ENCODE results near the gene MFN2. TPM values are rescaled to one million over a fixed set of nuclear protein-coding genes. Genes with fewer than 3 reads are reported as not detected.
"Not testable (repeated sequence)": the region's sequence is repeated elsewhere in the genome, so short reads cannot be mapped to it uniquely, and the experiment has no call there.

MFN2 gene
- total RNA-seq, 1 donor from 2014 or later: 46.5 TPM

DNA sequence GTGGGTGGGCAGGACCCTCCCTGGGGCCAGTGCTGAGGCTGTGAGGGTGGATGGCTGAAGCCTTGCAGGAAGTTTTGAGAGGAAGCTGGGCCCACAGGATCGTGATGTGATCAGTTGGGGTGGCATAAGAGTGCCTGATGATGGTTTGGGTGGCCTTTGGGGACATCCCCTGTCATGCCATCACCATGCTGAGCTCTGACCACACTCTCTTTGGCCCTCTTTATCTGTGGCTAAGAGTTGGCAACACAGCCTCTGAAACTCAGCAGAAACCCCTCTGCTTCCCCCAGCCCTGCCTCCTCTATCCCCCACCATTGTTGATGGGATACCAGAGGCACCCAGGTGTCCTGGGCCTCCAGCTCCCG lies 58.9 kb downstream of the MFN2 start:
- CTCF ChIA-PET: interaction anchor here (0.5 to 3.3 kb wide), 4 partner anchors 13 to 85 kb away, joined by 3 to 18 read pairs (median 5); no protein-coding TSS in a partner anchor
- H3K27ac Mint-ChIP-seq: peak overlapping the region; percentile 88

DNA sequence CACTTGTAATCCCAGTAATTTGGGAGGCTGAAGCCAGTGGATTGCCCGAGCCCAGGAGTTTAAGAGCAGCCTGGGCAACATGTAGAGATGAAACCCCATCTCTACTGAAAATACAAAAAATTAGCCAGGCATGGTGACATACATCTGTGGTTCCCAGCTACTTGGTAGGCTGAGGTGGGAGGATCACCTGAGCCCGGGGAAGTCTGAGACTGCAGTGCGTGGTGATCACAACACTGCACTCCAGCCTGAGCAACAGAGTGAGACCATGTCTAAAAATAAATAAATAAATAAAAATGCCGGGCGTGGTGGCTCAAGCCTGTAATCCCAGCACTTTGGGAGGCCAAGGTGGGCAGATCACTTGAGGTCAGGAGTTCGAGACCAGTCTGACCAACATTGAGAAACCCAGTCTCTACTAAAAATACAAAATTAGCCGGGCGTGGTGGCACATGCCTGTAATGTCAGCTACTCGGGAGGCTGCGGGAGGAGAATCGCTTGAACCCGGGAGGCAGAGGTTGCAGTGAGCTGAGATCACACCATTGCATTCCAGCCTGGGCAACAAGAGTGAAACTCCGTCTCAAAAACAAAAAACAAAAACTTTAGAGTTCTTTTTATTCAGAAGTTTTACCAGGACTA lies 59.7 kb downstream of the MFN2 start:
- H3K36me3 Mint-ChIP-seq (ENCODE audit: low read depth); H3K9me3 Mint-ChIP-seq; DNase-seq; H3K27me3 Mint-ChIP-seq: not testable (repeated sequence)
- H3K4me1 Mint-ChIP-seq: peaks cover 48% of the 10 kb centered on the region
- H3K27ac Mint-ChIP-seq: peak overlapping the region; percentile 88
- peak overlapping the region; percentile 73 for H3K4me3 Mint-ChIP-seq
- intact Hi-C loops (cut with micrococcal nuclease): loop anchor here (1.0 kb wide), 3 partner anchors 12 to 39 kb away; partner anchors contain the start of gene MIIP
- ChIA-PET CTCF (interaction anchor here (1.0 to 3.3 kb wide), 4 partner anchors 11 to 85 kb away, joined by 4 to 18 read pairs (median 5); no protein-coding TSS in a partner anchor), POLR2A (interaction anchor here (0.5 to 4.6 kb wide), 16 partner anchors 9 to 945 kb away, joined by 3 to 79 read pairs (median 6); partner anchors contain the start of genes MIIP and TNFRSF8)
- peak; percentile 54 for ATAC-seq (ENCODE audit: low read depth)

More for the DNA sequence above, 58.9 kb downstream of the MFN2 start:
- DNase-seq (no peak), ATAC-seq (ENCODE audit: low read depth) (no peak)
- Mint-ChIP-seq H3K4me1 (peaks cover 40% of the 10 kb centered on the region), H3K9me3 (no peaks in the 10 kb centered on the region), H3K27me3 (no peaks in the 10 kb centered on the region), H3K36me3 (ENCODE audit: low read depth) (no peaks in the 10 kb centered on the region), H3K4me3 (no peak overlapping the region)
- intact Hi-C loops (cut with micrococcal nuclease): no loop called here
- POLR2A ChIA-PET: interaction anchor here (0.7 to 4.6 kb wide), 10 partner anchors 8 to 130 kb away, joined by 3 to 79 read pairs (median 12); partner anchors contain the start of genes MIIP and TNFRSF8
- TF ChIP-seq, protein P1, sequence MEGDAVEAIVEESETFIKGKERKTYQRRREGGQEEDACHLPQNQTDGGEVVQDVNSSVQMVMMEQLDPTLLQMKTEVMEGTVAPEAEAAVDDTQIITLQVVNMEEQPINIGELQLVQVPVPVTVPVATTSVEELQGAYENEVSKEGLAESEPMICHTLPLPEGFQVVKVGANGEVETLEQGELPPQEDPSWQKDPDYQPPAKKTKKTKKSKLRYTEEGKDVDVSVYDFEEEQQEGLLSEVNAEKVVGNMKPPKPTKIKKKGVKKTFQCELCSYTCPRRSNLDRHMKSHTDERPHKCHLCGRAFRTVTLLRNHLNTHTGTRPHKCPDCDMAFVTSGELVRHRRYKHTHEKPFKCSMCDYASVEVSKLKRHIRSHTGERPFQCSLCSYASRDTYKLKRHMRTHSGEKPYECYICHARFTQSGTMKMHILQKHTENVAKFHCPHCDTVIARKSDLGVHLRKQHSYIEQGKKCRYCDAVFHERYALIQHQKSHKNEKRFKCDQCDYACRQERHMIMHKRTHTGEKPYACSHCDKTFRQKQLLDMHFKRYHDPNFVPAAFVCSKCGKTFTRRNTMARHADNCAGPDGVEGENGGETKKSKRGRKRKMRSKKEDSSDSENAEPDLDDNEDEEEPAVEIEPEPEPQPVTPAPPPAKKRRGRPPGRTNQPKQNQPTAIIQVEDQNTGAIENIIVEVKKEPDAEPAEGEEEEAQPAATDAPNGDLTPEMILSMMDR (IDR thresholded peaks at IDR 0.05): no peak

DNA sequence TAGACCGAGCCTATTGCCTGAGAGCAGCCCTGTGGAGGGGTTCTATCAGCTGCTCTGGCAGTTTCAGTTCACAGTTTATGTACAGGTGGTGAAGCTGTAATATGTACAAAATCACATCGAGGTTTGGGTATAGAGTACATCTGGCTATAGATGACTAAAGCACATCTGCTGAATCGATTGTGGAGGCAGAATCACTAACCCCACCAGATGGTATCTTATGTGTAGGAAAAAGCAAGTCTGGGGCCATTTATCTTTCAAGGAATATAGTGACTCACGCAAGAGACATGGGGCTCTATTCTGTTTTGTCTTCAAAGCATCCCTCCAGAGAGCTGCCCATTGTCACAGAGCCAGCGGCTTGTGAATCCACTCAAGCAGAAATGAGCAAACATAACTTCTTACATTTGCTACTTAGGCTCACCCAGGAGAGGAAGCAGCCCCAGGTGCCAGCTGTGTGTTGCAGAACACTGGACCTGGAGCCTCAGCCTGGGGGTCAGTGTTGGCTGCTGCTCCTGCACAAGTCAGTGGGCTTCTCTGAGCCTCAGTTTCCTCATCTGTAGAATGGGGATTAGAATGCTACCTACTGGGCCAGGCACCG lies 60.3 kb downstream of the MFN2 start:
- CTCF ChIA-PET: interaction anchor here (1.0 to 3.3 kb wide), 3 partner anchors 10 to 38 kb away, joined by 4 to 18 read pairs (median 4); no protein-coding TSS in a partner anchor
- intact Hi-C loops (cut with micrococcal nuclease): loop anchor here (1.0 kb wide), 3 partner anchors 12 to 39 kb away; partner anchors contain the start of gene MIIP
- H3K4me3 Mint-ChIP-seq: peak overlapping the region; percentile 73
- H3K36me3 Mint-ChIP-seq (ENCODE audit: low read depth): no peaks in the 10 kb centered on the region
- POLR2A ChIA-PET: interaction anchor here (0.5 to 4.6 kb wide), 17 partner anchors 9 to 170 kb away, joined by 3 to 79 read pairs (median 6); partner anchors contain the start of genes MIIP and TNFRSF8
- DNase-seq (no peak), ATAC-seq (ENCODE audit: low read depth) (peak; percentile 85)
- TF ChIP-seq, protein P1 (IDR thresholded peaks at IDR 0.05): no peak
- H3K27me3 Mint-ChIP-seq: no peaks in the 10 kb centered on the region
- H3K9me3 Mint-ChIP-seq: no peaks in the 10 kb centered on the region
- H3K4me1 Mint-ChIP-seq: peaks cover 48% of the 10 kb centered on the region
- peak overlapping the region; percentile 88 for H3K27ac Mint-ChIP-seq

DNA sequence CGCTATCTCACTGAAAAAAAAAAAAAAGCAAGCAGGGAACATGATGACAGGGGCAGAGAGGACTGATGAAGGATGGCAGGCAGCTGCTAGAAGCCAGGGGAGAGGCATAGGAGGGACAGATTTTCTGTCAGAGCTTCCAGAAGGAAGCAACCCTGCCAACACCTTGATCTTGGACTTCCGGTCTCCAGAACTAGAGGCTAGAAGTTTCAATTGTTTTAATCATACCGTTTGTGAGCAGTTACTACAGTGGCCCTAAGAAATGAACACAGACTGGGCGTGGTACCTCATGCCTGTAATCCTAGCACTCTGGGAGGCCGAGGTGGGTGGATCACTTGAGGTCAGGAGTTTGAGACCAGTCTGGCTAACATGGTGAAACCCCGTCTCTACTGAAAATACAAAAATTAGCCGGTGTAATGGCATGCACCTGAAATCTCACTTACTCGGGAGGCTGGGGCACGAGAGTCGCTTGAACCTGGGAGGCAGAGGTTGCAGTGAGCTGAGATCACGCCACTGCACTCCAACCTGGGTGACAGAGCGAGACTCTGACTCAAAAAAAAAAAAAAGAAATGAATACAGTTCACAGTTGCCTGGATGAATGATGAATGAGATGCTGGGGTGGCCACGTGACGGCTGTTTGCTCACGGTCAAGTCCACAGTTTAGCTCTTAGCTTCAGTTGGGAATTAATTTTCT lies 64.1 kb downstream of the MFN2 start:
- H3K4me3 Mint-ChIP-seq; H3K36me3 Mint-ChIP-seq (ENCODE audit: low read depth); H3K9me3 Mint-ChIP-seq; H3K27me3 Mint-ChIP-seq; ATAC-seq (ENCODE audit: low read depth); DNase-seq; intact Hi-C loops (cut with micrococcal nuclease): not testable (repeated sequence)
- Mint-ChIP-seq H3K27ac (peak overlapping the region; percentile 70), H3K4me1 (peaks cover 36% of the 10 kb centered on the region)
- ChIA-PET POLR2A (interaction anchor here (0.7 to 5.0 kb wide), 5 partner anchors 23 to 138 kb away, joined by 3 to 34 read pairs (median 5); no protein-coding TSS in a partner anchor), CTCF (interaction anchor here (1.1 kb wide), 1 partner anchor 20 kb away, joined by 3 read pairs; no protein-coding TSS in a partner anchor)

DNA sequence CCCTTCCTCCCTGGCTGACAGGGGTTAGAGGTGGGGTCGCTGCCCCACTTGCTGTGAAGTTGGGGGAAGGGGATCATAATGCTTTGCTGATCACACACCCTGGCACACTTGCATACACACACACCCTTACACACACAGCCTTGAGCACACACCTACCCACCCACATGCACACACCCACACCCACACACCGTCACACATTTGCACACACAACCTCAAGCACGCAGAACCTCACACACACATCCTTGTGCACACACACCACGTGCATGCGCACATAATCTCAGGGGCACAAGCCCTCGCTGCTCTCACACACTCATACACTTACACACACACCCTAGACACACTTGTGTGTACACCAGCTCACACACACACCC lies 66.5 kb downstream of the MFN2 start:
- ChIA-PET CTCF (interaction anchor here (0.8 to 2.9 kb wide), 3 partner anchors 15 to 33 kb away, joined by 3 to 11 read pairs (median 3); no protein-coding TSS in a partner anchor), POLR2A (interaction anchor here (1.0 to 5.0 kb wide), 6 partner anchors 8 to 138 kb away, joined by 4 to 34 read pairs (median 10); partner anchors contain the start of gene MIIP)
- Mint-ChIP-seq H3K27ac (no peak overlapping the region), H3K4me1 (peaks cover 19% of the 10 kb centered on the region), H3K27me3 (no peaks in the 10 kb centered on the region), H3K36me3 (ENCODE audit: low read depth) (no peaks in the 10 kb centered on the region), H3K9me3 (no peaks in the 10 kb centered on the region), H3K4me3 (no peak overlapping the region)
- ATAC-seq (ENCODE audit: low read depth) (peak; percentile 3), DNase-seq (no peak)
- intact Hi-C loops (cut with micrococcal nuclease): loop anchor here (1.0 to 5.0 kb wide), 4 partner anchors 14 to 44 kb away; partner anchors contain the start of gene MIIP
- TF ChIP-seq, protein P1 (IDR thresholded peaks at IDR 0.05): no peak

Measured in activated B cell treated with CpG ODN at 0.5 μM for 24 hours (primary cell).